B cell (primary cell): ENCODE measurements around the gene ICA1.

Experiments
- EZH2 ChIP-seq: IDR thresholded peaks from 2 replicates; pipeline ENCODE4 v1.6.1; 2012; ENCODE audit warnings: borderline replicate concordance, low read depth, mild to moderate bottlenecking, moderate library complexity, low read length; ENCODE audit not compliant: insufficient read depth, poor library complexity, severe bottlenecking
- TF ChIP-seq, protein P1 (sequence below): fragments of 200-600 bp; IDR thresholded peaks from one replicate; pipeline ENCODE4 v1.8.0; 2022; ENCODE audit warnings: antibody characterized with exemption, mild to moderate bottlenecking

DNA sequence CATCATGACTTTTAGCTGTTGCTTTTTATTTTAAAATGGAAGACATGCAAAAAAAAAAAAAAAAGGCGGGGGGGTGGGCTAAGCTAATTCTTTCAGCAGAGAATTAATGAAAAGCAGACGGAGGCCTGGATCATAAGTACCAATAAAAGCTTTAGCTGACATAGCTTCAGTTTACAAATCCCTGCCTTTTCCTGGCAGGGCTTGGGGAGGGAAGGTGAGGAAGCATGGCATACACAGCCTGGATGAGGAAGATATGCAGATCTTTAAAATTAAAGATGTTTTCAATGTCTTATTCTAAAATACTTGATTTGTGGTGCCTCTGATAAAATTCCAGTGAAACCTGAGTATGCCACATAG is 57.0 kb downstream of the ICA1 start:
- TF ChIP-seq, protein P1, sequence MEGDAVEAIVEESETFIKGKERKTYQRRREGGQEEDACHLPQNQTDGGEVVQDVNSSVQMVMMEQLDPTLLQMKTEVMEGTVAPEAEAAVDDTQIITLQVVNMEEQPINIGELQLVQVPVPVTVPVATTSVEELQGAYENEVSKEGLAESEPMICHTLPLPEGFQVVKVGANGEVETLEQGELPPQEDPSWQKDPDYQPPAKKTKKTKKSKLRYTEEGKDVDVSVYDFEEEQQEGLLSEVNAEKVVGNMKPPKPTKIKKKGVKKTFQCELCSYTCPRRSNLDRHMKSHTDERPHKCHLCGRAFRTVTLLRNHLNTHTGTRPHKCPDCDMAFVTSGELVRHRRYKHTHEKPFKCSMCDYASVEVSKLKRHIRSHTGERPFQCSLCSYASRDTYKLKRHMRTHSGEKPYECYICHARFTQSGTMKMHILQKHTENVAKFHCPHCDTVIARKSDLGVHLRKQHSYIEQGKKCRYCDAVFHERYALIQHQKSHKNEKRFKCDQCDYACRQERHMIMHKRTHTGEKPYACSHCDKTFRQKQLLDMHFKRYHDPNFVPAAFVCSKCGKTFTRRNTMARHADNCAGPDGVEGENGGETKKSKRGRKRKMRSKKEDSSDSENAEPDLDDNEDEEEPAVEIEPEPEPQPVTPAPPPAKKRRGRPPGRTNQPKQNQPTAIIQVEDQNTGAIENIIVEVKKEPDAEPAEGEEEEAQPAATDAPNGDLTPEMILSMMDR: no peak
- TF ChIP-seq EZH2: no peak
